GM21515 (cell line): ENCODE data around the gene RBM3.
"Not testable (repeated sequence)": the region's sequence is repeated elsewhere in the genome, so short reads cannot be mapped to it uniquely, and the experiment has no call there.

ENCODE experiments used
- ATAC-seq: cut with Tn5 transposase; IDR thresholded peaks from one replicate; pipeline ENCODE4 v1.9.1; 2021; ENCODE audit not compliant: unreplicated experiment

RBM3 gene

DNA sequence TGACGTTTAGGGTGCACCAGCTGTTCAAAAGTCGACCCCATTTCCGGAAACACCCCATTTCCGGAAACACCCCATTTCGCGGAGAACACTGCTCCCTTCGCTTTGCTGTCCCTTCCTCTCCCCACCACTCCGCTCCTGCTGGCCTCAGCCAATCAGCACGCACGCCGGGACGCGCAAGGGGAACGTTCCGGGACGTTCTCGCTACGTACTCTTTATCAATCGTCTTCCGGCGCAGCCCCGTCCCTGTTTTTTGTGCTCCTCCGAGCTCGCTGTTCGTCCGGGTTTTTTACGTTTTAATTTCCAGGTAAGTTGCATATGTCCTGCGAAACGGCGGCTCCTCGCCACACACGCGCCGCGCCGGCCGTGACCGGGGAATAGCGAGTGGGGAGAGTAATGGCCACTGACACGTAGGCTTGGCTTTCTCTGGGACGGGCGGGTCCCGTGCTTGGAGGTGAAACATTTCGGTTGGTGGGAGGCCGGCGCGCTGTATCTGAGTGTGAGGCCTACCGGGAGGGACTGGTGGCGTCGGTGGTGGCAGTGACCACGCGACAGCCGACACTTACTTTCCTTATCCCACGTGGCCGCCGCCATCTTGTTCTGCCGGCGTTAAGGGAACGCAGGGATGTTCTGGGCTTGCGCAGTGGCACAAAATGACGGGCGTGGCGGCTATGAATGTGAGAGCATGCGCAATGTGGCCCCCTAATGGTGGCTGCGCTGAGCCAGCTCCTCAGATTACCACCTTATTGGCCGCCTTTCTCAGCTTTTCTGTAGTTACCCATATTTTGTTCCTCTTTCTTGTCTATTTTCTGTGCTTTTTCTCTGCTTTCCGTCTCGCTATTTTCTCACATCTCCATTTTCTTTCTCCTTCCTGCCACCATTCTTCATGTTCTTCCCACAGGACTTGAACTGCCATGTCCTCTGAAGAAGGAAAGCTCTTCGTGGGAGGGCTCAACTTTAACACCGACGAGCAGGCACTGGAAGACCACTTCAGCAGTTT is at the start of gene RBM3:
Gene RBM3, plus strand, starts transcription at position 215 of the 997 bp plus-strand sequence. Its CDS starts 697 bp downstream, at position 912.
- peak; percentile 83 for ATAC-seq

- ATAC-seq, result not testable (repeated sequence)
Measured at GRCh38 chrX:48525853-48526252, 48.4 kb upstream of the RBM3 start.

DNA sequence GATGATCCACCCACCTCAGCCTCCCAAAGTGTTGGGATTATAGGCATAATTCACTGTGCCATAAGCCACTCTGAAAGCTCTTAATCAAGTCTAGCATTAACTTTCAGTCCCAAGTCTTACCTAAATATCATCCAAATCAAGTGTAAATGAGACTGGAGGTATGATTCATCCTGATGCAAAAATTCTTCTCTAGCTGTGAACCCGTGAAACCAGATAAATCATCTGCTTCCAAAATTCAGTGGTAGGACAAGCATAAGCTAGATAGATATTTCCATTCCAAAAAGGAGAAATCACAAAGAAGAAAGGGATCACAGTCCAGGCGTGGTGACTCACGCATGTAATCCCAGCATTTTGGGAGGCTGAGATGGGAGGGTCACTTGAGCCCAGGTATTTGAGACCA is 43.5 kb upstream of the RBM3 start:
- ATAC-seq, result no peak

GRCh38 chrX:48531358-48531959 is 42.8 kb upstream of the RBM3 start:
- no peak for ATAC-seq

DNA sequence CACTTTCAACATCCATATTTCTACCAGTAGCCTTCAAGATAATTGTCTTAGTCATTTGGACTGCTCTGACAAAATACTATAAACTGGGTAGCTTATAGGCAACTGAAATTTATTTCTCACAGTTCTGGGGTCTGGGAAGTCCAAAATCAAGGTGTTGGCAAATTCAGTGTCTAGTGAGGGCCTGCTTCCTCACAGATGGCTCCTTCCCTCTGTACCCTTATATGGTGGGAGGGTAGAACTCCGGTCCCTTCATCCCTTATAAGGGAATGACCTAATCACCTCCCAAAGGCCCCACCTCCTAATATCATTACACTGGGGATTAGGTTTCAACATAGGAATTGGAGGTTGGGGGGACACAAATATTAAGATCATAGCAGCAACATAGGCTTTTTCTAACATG is 42.1 kb upstream of the RBM3 start:
- ATAC-seq, result no peak

GRCh38 chrX:48533165-48533564 is 41.1 kb upstream of the RBM3 start:
- no peak for ATAC-seq

GRCh38 chrX:48538641-48539344 is 35.5 kb upstream of the RBM3 start:
- ATAC-seq, result no peak

DNA sequence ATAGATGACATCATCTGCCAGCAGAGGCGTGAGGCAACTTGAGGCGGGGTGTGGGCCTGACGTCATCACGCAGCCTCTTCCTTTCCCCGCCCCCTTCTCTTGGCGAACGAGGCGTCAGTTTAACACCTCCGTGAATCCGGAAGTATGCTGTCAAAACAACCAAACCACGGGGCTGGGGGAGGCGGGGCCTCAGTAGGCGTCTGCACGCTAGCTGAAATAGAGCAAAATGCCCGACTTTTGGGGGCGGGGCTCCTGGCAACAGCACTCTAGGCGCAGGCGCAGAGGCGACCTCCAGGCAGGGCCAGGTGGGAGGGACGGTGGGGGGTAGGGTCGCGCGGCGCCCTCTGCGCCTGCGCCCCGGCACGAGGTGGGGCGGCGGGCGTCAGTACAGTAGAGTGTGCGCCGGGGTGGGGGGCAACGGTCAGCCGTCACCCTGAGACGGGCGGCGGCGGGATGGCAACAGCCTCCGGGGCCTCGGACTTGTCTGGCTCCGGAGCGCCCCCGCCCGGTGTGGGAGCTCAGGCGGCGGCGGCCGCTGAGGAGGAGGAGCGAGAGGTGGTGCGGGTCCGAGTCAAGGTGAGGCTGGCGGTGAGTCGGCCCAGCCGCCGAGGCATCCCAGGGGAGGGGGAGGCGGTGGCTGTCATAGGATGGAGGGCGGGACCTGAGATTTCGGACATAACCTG is 34.8 kb upstream of the RBM3 start, which contains the start of gene TBC1D25:
Gene TBC1D25, plus strand, starts transcription at position 370 of the 683 bp plus-strand sequence. Its CDS starts 84 bp downstream, at position 454.
- ATAC-seq, result peak; percentile 67

GRCh38 chrX:48540028-48540375 is 34.3 kb upstream of the RBM3 start:
- peak; percentile 39 for ATAC-seq

- ATAC-seq, result no peak
Measured at GRCh38 chrX:48540480-48540879, 33.8 kb upstream of the RBM3 start.

- ATAC-seq, result no peak
Measured at GRCh38 chrX:48541140-48541814, 33.0 kb upstream of the RBM3 start.

DNA sequence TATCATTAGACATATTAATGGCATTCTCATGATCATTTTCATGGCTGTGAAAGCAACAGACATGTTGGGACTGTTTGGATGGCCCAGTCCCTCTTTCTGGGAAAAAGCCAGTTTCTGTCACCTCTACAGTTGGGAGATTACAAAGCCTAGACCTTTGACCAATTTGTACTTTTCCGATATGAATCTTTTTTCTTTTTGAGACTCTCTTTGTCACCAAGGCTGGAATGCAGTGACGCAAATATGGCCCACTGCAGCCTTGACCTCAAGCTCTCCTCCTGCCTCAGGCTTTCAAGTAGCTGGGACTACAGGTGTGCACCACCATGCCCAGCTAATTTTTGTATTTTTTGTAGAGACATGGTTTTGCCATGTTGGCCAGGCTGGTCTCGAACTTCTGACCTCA is 25.4 kb upstream of the RBM3 start:
- no peak for ATAC-seq

DNA sequence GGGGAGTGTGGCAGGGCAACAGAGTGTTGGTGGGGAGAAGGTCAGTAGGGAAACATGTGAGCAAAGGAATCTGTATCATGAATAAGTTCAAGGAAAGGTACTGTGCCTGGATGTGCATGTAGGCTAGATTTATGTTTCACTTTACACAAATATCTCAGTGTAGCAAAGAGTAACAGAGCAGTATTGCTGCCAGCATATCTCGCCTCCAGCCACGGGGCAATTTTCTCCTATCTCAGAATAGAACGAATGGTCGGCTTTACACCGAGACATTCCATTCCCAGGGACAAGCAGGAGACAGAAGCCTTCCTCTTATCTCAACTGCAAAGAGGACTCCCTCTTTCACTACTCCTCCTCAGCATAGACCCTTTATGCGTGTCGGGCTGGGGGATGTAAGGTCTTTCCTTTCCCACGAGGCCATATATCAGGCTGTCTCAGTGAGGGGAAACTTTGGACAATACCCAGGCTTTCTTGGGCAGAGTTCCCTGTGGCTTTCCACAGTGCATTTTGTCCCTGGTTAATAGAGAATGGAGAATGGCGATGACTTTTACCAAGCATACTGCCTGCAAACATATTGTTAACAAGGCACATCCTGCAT is 18.5 kb upstream of the RBM3 start:
- not testable (repeated sequence) for ATAC-seq

- ATAC-seq, result no peak
Measured at GRCh38 chrX:48558271-48558670, 16.0 kb upstream of the RBM3 start.

GRCh38 chrX:48559636-48560035 is 14.6 kb upstream of the RBM3 start:
- ATAC-seq, result no peak

DNA sequence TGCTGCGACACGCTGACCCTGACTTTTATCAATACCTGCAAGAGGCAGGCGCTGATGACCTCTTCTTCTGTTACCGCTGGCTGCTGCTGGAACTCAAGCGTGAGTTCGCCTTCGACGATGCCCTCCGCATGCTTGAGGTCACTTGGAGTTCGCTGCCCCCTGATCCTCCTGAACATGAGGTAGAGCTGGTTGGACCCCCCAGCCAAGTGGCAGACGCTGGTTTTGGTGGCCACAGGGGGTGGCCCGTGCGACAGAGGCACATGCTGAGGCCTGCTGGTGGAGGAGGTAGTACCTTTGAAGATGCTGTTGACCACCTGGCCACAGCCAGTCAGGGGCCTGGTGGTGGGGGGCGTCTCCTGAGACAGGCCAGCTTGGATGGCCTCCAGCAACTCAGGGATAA is 14.2 kb upstream of the RBM3 start:
- no peak for ATAC-seq

- ATAC-seq, result no peak
Measured at GRCh38 chrX:48560681-48561080, 13.6 kb upstream of the RBM3 start.

GRCh38 chrX:48569958-48570357 is 4.3 kb upstream of the RBM3 start:
- no peak for ATAC-seq

DNA sequence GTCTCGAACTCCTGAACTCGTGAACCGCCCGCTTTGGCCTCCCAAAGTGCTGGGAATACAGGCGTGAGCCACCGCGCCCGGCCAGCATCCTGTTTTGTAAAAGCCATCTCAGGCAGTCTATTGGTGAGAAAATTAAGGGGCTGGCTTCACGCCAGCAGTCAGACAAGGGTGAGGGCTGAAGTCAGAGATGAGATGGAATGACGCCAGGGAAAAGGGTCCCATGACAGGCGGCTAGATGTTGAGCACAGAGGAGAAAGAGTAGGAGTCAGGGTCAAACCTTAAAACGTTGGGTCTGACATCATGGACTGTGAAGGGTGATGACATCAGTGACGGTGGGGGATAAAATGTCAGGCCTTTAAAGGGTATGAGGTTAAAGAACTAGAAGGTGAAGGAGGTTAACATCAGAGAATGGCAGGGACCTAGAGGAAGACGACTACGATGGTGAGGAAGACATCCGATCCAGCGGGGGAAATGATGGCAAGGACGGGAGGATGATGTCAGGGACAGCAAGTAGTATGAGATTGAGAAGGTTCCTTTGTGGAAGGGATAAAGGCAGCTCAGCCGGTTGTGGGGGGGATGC is 504 bp upstream of the RBM3 start:
- peak; percentile 8 for ATAC-seq

DNA sequence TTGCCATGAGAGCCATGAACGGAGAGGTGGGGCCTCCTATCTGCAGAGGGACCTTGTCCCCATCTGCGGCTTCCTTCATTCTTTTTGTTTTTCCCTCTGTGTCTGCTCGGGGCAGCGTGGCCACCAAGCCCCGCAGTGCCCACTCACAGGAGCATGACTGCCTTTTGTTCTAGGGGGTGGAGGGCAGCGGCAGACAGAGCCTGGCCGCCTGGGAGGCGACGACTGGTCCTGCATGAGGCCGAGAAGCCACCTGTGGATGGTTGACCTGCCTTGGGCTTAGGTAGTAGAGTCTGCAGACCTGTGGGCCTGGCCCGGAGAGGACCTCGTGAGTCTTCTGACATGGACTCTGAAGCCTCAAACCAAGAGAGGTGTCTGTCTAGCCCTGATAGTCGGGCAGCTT is 1.4 kb downstream of the RBM3 start:
- no peak for ATAC-seq
